GM18870 (cell line): Measurements from ENCODE around the gene DCTN2.
"Not testable (repeated sequence)": the region's sequence is repeated elsewhere in the genome, so short reads cannot be mapped to it uniquely, and the experiment has no call there.

Experiments used
- ATAC-seq: cut with Tn5 transposase; IDR thresholded peaks from one replicate; pipeline ENCODE4 v1.9.1; 2021; ENCODE audit warnings: moderate library complexity; ENCODE audit not compliant: unreplicated experiment

DCTN2 gene

DNA sequence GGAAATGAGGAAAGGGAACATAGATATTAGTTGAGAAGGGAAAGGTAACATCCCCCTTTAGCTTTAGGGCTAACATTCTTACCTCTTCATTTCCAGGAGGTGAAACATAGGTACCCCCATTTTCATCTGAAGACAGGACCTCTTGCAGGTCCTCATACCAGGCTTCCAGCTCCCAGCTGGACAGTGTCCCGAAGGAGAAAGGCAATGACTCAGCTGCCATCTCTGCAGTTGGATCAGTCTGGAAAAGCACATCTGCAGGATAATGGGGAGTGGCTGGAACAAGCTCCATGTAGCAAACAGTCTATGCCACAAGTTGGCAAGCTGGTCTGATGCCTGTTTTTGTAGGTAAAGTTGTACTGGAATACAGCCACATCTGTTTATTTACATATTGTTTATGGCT, 29.8 kb downstream of the DCTN2 start:
- no peak for ATAC-seq

DNA sequence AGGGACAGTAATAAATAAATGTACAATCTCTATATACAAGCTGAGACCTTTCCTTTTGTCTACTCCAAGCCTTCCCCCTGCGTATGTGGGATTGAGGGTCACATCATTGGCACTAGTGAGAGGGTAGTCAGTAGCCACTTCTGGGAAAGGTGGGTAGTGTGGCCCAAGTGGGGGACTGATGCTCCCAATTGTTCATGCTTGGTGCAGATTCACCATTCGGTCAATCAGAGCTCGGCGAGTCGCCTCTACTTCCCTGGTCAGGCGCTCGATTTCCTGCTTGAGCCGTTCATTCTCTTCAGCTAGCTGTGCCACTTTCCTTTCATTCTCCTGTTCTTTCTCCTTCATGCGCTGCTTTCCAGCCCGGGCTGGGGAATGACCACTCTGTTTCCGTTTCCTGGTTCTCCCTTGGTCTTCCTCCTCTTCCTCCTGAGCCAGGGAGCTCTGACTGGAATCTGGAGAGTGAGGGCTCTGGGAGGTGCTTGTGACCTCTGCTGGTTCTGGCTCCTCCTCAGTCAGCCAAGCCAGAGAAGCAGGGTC, 30.3 kb downstream of the DCTN2 start:
- no peak for ATAC-seq

DNA sequence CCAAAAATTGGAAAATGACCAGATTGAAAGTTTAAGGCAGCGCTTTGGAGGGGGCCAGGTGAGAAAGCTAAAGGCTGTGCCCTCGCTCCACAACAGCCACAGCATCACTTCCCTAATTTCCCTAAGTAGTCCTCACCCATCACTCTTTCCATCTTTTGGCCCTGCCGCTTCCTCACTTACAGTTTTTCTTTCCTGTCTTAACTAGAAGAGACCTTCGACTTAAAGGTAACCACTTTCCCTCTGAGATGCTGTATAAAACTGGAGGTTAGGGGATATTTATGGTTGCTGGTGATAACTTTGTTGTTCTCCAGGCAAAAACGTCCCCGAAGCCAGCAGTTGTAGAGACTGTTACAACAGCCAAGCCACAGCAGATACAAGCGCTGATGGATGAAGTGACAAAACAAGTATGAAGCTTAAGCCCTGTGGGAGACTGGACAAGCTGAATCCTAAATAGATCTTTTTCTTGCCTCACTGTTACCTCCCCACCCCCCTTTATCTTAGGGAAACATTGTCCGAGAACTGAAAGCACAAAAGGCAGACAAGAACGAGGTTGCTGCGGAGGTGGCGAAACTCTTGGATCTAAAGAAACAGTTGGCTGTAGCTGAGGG, 31.0 kb downstream of the DCTN2 start:
- ATAC-seq = no peak

DNA sequence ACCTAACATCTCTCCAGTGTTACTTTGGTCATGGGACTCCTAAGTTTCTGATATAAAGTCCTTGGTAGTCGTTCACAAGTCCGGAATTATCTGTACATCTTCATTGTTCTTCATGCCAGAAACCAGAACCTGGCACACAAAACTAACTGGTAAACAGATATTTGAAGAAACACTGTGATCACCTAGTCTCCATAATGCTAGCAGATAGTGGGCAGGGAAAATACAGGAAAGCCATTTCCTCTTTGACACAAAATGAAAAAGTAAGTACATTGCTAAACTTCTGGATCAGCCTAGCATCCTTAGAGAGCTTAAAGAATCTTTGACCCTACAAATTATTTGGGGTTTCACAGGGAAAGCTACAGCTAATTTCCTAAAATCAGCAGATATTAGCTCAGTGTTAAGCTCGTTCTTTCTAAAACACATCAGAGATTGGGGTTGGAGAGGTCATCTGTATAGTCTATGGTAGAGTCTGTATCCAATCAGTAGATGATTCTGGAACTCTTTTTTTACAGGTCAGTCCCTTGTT, 31.5 kb downstream of the DCTN2 start:
- ATAC-seq = no peak

DNA sequence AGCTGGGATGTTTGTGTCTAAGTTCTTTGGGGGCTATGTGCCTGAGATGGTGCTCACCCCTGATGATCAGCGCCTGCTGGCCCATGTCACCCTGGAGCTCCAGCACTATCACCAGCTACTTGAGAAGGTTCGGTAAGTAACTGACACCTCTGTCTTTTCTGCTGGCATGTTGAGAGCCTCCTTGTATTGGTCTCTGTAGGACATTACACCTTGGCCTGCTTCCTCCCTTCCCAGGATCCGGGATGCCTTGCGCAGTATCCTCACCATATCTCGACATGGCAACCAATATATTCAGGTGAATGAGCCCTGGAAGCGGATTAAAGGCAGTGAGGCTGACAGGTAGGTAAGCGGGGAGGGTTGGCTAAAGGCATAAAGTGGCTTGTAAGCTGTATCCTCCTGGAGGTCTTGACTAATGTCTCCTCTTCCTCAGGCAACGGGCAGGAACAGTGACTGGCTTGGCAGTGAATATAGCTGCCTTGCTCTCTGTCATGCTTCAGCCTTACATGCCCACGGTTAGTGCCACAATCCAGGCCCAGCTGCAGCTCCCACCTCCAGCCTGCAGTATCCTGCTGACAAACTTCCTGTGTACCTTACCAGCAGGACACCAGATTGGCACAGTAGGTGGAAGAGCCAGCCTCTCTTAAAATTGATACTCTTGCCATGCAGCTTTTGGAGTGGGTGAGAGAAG, 32.1 kb downstream of the DCTN2 start:
- ATAC-seq = no peak

DNA sequence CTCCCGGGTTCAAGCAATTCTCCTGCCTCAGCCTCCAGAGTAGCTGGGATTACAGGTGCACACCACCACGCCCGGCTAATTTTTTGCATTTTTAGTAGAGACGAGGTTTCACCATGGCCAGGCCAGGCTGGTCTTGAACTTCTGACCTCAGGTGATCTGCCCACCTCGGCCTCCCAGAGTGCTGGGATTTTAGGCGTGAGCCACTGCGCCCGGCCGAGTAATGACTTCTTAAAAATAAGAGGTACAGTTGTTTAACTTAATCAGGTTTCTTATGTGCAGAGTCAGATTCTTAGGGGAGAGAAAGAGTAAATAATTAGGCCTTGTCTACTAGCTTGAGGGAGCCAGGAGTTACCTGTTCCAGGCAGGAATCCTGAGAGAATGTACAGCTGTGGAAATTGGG, 32.7 kb downstream of the DCTN2 start:
- not testable (repeated sequence) for ATAC-seq

DNA sequence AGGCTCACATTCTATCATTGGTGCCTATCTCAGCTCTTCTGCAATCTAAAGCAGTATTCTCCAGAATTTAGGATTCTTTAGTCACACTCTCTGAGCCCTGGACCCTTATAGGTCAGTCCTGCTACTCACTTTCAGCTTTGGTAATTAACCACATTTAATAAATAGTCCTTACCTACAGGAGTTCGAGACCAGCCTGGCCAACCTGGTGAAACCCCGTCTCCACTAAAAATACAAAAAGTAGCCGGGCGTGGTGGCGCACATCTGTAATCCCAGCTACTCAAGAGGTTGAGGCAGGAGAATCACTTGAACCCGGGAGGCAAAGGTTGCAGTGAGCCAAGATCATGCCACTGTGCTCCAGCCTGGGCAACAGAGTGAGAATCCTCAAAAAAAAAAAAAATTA, 33.3 kb downstream of the DCTN2 start:
- ATAC-seq = not testable (repeated sequence)

DNA sequence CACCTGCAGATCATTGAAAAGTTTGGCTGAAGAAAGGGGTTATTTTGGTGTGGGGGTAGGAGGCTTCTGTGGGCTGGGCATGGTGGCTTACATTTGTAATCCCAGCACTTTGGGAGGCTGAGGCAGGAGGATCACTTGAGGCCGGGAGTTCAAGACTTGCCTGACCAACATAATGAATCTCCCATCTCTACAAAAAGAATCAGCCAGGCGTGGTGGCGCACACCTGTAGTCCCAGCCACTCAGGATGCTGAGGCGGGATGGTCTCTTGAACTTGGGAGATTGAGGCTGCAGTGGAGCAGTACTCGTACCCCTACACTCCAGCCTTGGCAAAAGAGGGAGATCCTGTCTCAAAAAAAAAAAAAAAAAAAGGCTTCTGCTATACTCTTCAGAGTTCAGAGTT, 33.7 kb downstream of the DCTN2 start:
- ATAC-seq = no peak

DNA sequence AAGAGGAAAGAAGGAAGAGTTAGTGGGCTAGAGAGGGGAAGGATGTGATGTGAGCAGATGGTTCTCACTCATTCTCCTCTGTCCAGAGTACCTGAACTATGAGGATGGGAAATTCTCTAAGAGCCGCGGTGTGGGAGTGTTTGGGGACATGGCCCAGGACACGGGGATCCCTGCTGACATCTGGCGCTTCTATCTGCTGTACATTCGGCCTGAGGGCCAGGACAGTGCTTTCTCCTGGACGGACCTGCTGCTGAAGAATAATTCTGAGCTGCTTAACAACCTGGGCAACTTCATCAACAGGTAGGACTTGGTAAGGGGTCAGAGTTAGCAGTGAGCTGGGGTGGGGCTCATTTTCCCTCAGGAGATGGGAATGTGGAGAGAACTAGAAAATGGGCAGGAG, 34.3 kb downstream of the DCTN2 start:
- ATAC-seq = no peak

DNA sequence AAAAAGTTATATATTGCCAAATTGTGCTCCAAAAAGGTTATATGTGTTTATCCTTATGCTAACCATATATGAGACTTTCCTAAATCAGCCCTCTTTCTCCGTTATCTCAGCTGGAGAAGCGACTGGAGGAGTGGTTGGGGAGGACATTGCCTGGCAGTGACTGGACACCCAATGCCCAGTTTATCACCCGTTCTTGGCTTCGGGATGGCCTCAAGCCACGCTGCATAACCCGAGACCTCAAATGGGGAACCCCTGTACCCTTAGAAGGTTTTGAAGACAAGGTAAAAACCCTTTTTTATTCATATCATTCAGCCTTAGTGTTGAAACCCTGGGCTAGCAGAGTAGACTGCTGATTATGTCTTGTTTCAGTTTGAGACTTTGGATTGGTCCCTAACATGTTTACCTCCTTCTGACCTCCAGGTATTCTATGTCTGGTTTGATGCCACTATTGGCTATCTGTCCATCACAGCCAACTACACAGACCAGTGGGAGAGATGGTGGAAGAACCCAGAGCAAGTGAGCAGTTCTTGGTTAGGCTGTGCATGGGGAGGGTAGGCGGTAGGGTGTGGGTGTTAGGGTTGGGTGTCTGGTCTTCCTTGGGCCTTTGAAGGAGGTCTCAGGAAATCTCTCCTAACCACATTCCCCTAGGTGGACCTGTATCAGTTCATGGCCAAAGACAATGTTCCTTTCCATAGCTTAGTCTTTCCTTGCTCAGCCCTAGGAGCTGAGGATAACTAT, 35.2 kb downstream of the DCTN2 start:
- ATAC-seq = no peak

DNA sequence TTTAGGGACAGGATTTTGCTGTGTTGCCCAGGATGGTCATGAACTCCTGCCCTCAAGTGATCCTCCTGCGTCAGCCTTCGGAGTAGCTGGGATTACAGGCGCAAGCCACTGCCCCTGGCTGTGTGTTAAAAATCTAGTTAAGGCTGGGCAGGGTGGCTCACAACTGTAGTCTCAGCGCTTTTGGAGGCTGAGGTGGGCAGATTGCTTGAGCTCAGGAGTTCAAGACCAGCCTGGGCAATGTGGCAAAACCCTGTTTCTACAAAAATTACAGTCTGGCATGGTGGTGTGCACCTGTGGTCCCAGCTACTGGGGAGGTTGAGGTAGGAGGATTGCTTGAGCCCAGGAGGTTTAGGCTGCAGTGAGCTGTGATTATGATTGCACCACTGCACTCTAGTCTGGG, 35.8 kb downstream of the DCTN2 start:
- ATAC-seq = no peak

DNA sequence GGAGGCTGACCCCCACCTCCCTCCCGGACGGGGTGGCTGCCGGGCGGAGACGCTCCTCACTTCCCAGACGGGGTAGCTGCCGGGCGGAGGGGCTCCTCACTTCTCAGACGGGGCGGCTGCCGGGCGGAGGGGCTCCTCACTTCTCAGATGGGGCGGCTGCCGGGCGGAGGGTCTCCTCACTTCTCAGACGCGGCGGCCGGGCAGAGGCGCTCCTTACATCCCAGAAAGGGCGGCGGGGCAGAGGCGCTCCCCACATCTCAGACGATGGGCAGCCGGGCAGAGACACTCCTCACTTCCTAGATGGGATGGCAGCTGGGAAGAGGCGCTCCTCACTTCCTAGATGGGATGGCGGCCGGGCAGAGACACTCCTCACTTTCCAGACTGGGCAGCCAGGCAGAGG, 39.2 kb downstream of the DCTN2 start:
- ATAC-seq = not testable (repeated sequence)

DNA sequence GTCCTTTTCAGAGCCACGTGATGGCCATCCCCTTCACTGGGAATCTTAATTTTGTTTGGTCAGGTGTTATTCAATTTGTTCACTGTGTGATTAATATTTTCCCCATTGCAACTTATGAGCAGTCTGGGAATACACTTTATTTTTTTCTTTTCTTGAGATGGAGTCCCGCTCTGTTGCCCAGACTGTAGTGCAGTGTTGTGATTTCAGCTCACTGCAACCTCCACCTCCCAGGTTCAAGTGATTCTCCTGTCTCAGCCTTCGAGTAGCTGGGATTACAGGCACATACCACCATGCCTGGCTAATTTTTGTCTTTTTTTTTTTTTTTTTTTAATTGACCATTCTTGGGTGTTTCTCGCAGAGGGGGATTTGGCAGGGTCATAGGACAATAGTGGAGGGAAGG, 40.5 kb downstream of the DCTN2 start:
- ATAC-seq = not testable (repeated sequence)

DNA sequence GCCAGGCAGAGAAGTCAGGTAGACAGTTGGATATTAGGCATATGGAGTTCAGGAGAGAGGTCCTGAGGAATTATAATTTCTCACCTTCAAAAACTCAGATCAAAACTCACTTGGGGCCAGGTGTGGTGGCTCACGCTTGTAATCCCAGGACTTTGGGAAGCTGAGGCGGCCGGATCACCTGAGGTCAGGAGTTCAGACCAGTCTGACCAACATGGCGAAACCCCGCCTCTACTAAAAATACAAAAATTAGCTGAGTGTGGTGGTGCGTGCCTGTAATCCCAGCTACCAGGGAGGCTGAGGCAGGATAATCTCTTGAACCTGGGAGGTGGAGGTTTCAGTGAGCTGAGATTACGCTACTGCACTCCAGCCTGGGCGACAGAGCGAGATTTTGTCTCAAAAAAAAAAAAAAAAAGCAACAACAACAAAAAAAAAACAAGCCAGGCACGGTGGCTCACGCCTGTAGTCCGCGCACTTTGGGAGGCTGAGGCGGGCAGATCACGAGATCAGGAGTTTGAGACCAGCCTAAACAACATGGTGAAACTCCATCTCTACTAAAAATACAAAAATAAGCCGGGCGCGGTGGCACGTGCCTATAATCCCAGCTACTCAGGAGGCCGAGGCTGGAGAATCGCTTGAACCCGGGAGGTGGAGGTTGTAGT, 44.6 kb downstream of the DCTN2 start:
- ATAC-seq = not testable (repeated sequence)

DNA sequence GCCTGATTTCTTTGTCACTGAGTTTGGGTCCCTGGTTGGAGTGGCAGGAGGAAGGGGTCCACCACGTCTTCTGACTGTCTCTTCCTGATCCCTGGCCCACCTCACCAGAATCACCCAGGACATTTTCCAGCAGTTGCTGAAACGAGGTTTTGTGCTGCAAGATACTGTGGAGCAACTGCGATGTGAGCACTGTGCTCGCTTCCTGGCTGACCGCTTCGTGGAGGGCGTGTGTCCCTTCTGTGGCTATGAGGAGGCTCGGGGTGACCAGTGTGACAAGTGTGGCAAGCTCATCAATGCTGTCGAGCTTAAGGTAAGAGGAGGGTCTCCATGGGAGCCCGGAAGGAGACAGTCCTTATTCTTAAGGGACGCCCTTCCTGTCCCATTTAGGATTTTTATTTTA, 46.8 kb downstream of the DCTN2 start:
- ATAC-seq = no peak

DNA sequence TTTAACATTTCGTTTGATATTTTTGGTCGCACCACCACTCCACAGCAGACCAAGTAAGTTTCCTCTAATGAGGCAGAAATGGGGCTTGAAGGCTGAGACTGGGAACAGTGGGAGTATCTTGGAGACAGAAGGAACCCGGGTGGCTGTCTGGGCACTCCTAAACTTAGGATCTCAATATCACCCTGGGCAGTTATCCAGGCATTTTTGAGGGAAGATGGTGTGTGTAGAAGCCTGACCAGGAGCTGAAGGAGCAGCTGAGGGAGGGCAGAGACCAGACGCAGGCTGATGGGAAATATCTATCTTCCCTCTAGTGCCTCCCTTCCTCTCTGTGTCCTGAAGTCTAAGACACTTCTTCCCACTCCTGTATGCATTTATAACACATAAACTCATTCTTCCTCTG, 48.4 kb downstream of the DCTN2 start:
- ATAC-seq = no peak

DNA sequence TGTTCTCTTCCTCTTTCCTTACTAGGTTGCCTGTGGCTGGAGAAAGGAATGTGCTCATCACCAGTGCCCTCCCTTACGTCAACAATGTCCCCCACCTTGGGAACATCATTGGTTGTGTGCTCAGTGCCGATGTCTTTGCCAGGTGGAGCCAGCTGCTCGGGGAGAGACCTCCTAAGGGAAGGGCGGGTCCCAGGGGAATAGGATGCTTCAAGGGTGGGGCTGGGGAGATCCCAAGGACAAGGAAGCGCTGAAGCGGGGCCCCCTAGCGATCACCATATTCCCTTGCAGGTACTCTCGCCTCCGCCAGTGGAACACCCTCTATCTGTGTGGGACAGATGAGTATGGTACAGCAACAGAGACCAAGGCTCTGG, 48.9 kb downstream of the DCTN2 start:
- no peak for ATAC-seq

DNA sequence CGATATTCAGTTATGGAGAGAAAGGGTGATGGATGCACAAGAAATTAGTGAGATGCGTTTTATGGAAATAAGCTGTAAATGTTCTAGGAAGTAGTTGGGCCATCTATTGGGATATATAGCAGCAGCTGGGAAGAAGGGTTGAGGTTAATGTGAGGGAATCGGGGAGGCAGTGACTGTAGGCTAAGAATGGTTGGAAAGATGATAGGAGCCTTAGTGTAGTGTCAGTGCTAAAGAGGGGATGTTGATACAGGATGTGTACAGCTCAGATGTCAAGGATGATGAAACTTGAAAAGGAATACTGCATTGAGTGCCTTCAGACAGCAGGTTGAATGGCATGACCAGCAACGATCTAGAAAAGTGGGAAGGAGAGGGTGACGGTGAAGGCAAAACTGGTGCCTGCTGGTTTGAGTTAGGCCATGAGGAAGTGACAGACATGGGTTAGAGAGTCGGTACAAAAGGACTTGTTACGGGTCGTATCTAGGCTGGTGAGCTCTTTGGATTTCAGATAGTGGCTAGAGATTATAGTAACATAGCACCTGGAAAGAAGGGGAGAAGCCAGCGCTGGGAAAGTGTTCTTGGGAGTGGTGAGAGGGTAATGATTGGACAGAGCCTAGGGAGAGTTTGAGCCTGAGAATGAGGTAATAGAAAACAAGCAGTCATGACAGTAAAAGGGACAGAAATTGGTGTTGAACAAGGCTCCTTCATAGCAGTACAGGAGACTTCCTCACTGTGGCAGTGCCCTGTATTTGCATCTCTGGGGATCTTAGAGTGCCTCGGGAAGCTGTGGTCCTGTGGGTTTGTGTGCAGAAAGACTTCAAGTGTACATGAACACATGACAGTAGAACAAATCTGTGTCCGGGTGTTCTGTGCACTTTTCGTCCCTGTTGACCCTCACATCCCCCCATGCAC, 49.5 kb downstream of the DCTN2 start:
- ATAC-seq = no peak

DNA sequence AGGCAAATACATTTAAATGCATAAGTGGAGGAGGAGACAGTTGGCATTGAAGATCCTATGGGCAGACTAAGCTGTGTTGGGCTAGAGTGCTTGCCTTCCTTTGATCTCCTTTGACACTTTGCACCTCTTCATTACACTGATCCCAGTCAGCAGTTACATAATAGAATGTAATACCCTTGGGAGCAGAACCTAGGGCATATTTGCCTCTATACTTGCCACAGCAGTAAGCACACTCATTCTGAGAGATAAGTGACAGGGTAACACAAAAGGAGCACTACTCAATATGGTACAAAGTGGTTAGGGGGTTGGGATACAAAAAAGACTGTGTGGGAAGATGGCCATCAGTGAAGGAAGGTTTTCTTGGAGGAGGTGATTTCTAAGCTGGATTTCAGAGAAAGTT, 50.2 kb downstream of the DCTN2 start:
- no peak for ATAC-seq

DNA sequence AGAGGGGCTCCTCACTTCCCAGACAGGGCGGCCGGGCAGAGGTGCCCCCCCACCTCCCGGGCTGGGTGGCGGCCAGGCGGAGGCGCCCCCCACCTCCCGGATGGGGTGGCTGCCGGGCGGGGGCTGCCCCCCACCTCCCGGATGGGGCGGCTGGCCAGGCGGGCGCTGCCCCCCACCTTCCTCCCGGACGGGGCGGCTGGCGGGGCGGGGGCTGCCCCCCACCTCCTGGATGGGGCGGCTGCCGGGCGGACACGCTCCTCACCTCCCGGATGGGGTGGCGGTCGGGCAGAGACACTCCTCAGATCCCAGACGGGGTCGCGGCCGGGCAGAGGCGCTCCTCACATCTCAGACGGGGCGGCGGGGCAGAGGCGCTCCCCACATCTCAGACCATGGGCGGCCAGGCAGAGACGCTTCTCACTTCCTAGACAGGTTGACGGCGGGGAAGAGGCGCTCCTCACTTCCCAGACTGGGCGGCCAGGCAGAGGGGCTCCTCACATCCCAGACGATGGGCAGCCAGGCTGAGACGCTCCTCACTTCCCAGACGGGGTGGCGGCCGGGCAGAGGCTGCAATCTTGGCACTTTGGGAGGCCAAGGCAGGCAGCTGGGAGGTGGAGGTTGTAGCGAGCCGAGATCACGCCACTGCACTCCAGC, 51.8 kb downstream of the DCTN2 start:
- ATAC-seq = not testable (repeated sequence)
